NOMO-1 treated with DMSO at 0.1 percent for 48 hours (cell line): ENCODE measurements around the gene HOXB3.

Experiments
- DNase-seq: peaks from one replicate; lab custom pipeline; 2025; ENCODE audit not compliant: unreplicated experiment; lab: John Stamatoyannopoulos, UW

HOXB3 gene

DNA sequence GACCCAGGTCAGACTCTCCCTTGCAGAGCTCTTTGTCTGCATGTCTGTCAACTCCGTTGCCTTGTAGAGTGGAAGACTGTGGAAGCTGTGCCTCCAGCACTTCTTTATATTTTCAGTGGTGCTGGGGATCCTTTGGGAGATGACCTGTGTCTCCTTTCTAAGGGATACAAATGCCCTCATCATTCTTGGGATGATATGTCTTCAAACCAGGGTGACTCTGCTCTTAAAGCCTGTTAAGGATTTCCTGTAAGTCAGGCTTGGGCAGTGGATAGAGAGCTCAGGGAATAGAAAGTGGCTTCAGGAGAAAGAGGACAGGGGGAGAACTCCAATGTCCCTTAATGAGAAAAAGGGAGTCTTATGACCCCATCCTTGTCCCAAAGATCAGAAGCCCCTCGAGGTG lies 1.5 kb downstream of the HOXB3 start:
- DNase-seq: no peak

DNA sequence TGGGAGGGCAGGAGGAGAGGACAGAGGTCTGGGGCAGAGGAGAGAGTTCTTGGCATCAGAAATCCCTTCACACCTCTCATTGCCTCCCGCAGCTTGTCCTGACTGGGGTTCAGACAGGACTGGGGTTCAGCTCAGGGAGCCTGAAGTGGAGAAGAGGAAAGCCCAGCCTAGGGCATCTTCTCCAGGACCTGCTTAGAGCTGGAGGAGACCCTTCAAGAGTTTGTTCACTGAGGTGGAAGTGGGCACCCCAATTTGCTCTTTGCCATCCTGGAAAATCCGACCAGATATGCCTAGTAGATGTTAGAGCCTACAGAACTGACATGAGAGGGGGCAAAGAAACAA lies 2.0 kb downstream of the HOXB3 start:
- DNase-seq: no peak

DNA sequence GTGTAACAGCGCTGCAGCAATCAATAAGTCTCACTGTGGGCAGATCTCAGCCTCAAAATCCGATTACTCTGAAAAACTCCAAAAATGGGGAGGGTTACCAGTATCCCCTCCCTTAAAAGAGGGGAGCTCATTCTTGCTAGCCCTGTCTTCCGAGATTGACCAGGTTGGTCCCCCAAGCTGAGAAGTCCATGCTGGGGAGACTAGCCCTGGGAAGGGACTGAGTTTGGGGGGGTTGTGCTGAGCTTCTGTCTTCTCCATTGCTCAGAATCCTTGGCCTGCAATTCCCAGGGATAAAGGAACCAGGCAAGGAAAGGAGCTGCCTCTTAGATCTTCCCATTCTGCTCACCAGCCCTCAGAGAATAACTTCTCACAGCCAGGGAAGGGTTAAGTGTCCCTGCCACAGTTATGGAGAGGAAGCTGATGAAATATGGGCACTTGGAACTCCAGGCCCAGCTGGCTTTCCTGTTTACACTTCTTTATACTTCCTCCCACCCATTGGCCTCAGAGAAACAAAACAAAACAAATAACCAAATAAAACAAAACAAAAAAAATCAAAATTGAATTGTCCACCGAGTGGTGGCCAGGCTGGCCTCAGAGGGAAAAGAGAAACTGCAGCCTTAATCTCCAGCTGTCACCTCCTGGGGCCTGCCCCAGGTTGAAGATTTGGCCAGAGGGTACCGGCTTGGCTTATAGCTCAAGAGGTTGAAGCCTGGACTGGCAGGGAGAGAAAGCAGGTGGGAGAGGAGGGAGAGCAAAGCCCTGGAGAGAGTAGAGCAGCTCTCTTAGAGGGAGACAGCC lies 2.6 kb downstream of the HOXB3 start:
- no peak for DNase-seq

DNA sequence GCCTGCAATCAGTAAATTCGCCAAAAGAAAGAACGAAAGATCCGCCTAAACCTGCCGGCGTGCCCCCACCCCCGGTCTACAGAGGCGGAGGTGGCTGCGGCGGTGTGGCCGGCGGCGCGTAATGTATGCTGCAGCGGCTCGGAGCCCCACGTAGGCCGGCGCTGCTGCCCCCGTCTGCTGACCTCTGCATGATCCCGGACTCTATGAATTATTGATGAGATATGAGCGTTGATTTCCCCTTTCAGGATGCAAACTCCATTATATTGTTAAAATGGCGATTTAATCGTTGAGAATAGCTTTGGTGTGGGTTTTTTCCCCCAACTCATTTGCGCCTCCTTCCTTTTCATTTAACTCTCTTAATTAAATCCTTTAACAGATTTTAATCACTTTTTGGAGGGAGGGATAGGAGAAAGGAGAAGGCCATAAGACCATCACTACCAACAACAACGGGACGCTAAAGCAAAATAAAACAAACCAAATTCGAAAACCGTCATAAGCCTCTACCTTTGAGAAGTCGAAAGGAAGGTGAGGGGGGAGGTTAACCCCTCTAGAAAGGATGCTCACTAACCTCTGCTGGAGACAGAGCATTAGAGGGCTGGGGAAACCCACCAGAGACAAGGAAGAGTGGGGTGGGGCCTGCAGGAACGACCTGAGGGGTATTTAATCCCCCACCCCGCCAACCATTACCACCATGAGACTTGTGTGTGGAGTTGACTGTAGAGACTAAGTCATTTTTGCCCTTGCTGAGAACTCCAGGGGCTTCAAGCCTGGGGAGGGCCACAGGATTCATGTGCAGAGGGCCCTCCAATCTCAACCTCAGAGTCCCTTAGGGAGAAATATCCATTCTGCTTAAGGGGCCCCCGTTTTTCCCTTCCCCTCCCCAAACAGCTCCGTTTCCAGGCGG lies 3.4 kb downstream of the HOXB3 start:
- DNase-seq: no peak

DNA sequence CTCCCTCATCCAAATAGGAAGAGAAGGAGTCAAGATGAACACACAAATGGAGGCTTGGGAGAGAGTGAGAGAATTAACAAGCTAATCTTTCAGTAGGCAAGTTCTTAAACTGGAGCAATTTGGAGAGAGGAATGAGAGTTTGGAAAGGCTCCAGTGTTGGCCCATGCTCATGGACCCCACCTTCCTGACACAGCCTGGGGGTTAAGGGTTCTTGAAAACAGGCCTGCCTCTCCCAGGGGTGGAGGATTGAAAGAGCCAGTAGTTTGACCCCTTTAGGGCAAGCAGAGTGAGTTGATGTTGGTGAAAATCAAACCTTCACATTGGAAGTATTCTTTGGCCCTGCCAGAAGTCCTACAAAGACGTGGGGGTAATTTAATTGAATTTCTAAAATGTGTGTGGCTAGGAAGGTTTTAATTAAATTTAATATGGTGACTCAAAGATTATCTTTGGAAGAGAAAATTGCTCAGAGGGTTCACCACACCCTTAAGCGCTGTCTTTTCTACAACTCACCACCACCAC lies 5.8 kb downstream of the HOXB3 start:
- DNase-seq: no peak

DNA sequence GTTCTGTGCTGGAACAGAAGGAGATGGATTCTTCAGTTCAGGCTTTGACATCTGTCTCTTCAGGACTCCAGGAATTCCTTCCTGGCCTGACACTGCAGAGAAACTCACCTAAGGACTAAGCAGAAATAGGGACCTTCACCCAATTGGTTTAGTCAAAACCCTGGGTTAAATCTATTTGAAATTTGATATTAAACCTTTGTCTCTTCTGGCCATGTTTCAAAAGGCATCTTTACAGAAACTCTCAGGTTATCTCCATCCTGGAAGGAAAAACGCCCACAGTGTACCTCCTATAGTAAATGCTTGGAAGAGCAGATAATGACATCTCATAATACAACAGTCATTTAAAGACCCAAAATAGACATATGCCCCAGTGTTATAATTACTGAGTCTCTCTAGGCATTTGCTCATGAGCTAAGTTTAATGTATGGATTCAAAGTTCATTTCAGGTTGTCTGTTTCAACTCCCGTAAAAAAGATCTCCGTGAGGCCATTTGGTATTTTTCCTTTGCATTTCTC lies 6.3 kb downstream of the HOXB3 start:
- DNase-seq: no peak

DNA sequence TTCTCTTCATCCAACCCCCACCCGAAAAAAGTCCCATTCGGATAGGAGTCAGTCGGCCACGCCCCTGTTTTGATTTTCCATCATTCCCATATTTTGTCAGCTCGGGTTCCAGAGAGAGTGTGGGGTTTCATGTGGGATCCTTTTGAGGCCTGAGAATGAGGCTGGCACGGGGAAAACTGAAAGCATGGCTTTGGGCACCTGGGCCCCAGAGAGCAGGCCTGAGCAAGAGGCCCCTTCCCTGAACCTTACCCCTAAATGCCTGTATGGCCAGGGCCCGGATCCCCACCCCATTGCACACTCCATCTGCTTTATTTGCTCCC lies 7.3 kb downstream of the HOXB3 start:
- no peak for DNase-seq

DNA sequence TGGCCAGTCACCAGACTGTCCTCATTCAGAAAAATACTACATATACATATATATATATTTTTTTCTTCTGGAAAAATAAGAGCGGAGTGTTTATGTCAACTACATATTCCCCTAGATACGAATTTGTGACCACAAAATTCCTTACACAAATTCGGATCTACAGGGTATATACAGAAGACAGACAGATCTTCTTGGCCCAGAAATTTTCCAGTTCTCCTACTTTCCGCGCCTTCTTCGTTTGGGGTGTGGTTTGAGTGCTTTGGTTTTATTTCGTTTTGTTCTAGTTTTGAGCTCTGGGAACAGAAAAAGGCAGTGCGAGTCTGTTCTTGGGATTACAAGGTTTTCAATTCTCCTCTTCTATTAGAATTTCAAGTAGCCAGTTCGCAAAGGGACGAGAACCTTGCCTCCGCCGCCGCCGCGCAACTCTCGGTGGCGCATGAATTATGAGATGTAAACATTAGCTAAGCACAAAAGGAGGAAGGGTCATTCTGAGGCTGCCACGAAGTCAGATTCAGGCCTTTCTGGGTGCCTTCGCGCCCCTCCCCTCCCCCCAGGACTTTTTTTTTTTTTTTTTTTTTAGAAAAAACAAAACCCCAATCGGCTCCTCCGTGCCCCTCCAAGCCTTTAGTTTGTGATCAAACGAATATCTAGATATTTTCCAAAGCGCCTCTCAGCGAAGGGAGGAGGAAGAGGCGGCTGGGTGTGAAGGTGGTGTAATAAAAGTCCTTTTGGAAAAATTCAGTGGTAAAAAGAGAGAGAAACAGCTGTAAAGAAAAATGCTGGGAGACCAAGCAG lies 10.1 kb downstream of the HOXB3 start:
- DNase-seq: no peak

DNA sequence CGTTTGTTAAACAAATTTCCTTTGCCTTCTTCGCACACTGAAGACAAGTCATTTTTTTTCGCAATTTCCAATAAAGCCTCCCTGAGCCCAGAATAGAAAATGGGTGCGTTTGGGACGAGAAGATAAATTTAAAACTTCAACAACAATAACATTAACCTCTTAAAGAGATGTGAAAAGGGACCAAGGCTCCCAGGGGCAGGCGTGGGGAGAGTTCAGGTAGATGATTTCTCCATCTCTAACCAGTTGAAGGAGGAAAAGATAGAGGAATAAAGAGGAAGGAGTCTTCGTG lies 10.6 kb downstream of the HOXB3 start:
- DNase-seq: no peak

DNA sequence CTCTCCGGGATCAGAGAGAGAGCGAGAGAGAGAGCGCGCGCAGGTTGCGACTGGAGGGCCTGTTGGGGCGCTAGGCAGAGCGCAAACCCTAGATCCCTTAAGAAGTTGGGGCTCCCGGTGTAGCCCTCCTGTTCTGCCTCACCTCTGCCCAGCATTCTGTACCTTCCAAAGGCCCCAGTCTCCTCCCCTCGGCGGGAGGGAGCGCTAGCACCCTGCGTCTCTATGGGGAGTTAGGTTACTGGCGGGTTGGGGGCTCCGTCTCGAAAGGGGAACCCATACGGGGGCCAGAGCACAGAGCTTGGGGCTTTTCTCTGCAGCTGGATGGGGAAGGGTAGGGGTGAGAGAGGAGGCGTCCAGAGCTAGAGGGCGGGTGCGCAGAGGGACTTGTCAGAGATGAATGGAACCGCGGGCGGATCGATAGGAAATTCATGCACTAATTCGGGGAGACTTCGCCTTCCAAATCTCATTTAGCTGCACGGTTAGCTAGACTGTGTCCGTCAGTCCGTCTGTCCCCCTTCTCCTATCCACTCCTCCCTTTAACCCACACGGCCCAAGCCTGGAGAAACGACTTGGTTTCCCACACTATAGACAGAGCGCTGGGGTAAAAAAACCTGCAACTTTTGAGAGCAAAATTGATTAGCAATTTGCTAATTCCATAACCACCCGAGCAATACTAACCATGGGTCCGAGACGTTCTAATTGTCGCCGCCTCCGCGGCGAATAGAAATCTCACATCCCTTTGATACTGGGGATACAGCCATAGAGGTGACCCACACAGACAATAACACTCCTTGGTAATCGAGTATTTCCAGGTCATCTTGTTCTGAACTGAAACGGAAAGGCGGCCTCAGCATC lies 11.2 kb downstream of the HOXB3 start:
- DNase-seq: no peak

DNA sequence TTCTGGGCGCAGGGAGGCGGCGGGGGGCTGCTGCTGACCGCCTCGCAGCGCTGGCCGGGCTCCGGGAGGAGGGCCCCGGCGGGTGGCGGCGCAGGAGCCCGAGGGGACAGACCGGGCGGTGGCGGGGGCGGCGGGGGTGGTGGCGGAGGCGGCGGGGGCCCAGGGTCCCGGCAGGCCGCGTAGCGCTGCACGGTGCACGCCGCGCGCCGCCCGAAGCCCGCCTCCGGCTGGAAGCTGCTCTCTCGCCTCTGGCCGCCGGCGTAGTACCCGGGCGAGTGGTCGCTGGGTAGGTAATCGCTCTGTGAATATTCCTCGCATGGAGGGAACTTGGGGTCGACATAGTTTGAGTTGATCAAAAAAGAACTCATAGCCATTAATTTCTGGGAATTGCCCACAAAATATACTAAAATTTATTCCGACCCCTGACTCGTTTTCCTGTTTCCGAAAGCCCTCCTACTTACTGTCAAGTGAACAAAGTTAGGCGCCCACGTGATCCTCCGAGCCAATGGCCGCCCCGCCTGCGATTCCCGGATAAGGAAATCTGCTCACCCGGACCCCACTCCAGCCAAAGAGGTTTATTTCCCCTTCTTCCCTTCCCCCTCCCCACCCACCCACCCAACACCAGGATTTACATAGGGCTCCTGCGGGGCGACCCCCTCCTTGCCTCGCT lies 12.0 kb downstream of the HOXB3 start, which contains the start of gene HOXB4:
HOXB4 (minus strand) TSS at position 405 of the 670 bp plus-strand sequence; CDS start at position 374, 31 bp downstream.
- peak; percentile 39 for DNase-seq

DNA sequence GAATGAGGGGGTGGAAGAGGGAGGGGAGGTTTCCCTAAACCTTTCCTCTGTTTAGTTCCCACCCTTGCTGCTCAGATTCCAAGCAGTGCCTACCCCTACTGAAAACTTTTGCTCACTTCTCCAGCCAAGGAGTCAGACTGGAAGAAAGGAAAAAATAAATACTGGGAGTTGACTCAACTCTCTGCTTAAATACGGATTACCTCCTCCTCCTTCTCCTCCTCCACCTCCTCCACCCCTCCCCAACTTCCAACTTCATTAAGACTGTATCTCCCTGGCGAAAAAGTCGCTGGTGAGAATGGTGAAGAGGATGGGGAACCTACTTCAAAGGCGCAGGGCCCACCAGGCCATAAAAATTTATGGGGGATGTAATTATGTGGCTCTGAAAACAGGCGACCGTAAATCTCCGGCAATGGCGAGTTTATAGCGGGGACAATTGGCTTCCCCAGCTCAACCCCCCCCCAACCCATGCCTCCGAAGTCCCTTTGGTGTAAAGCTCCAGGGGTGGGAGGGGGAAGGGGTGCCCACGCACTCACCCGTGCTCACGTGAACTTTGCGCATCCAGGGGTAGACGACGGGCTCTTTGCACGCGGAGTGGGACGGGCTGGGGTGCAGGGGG lies 12.6 kb downstream of the HOXB3 start:
- no peak for DNase-seq

DNA sequence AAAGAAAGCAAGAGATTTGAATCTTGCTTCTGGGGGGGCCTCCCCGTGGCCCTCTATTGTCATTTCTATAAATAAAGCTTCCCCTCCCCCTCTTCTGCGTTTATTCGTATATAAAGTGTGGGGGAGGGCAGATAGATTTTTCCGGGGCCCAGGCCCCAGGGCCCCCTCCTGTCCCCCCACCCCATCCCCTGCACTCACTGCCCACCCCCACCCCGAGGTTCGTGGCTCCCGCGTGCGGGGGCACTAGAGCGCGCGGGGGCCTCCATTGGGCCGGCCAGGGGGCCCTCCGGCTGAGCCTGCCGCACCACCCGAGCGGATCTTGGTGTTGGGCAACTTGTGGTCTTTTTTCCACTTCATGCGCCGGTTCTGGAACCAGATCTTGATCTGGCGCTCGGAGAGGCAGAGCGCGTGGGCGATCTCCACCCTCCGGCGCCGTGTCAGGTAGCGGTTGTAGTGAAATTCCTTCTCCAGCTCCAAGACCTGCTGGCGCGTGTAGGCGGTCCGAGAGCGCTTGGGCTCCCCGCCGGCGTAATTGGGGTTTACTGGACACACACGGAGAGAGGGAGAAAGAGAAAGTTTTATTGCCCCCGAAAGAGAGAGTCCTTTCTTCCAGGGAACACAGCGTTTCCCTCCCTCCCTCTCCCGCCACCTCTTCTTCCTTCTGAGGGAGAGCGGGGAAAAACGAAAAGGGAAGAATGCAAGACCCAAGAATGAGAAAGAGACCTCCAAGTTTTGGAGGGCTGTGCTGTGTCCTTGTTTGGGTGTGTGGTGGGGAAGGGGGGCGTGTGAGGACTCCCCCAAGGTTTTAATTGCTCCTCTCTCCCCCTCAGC lies 13.3 kb downstream of the HOXB3 start:
- DNase-seq: no peak

DNA sequence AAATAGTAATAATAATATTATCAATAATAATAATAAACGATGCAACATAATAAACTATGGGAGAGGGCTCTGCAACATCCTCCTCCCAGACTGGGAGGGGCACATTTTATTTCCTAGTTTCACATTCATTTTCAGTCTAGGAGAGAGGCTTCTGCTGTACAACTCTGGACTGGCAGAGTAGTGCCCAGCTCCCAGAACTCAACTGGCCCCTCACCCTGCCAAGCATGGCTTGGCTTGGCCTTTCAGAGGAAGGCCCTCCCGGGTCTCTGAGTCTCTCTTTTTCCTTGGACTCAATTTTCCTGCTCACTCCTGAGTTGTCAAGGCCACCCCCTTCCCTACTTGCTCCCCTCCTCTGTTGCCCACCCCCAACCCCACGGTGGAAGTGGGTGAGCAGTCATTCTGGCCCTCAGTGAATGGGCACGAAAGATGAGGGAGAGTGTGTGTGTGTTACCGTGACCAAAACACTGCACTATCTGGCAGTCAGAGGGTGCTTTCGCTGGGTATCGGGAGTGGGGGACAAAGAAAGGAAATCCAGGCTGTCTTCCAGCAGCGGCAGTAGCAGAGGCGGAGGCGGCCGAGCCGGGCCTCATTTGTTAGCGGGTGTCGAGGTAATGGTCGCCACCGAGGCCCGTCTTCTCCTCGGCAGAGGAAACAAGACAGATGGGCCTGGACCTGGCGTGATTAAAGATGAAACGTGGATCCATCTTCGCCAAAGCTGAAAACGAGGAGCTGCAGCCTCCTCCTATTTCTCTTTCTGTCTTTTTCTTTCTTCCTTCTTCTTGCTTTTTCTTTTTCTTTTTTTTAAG lies 14.2 kb downstream of the HOXB3 start:
- DNase-seq: no peak

DNA sequence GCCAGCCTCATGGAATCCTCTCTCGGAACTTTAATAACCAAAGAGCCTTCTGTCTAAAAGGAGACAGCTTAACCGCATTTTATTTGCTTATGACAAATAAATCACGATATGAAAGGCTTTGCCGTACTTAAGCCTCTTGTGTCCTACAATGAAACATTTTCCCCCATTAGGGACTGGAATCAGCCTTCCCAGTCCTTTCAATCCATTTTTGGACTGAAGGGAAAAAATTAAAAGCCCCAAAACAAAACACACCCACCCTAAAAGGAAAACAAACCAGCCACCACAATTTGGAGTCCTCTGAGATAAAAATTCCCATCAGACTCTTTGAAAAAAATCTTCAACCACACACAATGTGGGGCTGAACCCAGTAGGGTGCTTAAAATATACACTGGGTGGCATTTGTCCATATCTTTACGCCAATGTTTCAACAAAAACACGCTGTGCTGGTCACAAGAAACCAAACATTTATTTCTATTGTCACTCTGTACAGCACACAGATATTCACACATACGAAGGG lies 14.9 kb downstream of the HOXB3 start:
- DNase-seq: no peak

DNA sequence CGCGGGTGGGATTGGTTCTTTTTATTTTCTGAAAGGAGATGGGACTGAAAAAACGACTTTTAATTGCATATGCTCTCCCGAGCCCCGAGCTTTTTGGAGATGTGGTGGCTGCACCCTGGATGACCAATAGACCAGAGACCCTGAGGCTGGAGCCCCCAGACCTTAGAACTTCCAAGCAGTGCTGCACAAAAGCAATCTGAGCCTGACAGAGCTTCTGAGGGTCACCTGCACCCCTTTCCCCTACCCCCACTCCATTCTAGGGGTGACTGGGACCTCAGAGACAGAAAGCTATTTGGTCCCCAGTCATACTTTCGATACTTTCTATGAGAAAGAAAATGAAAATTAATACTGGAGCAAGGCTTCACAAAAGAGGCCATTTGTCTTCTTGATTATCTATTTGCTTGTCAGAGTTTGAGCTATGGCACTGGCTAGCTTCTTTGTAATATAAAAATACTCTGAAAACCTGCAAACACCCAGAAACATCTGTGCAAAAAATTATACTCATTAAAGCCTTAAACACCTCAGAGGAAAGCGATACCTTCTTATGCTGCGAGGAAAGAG lies 15.5 kb downstream of the HOXB3 start:
- DNase-seq: no peak

DNA sequence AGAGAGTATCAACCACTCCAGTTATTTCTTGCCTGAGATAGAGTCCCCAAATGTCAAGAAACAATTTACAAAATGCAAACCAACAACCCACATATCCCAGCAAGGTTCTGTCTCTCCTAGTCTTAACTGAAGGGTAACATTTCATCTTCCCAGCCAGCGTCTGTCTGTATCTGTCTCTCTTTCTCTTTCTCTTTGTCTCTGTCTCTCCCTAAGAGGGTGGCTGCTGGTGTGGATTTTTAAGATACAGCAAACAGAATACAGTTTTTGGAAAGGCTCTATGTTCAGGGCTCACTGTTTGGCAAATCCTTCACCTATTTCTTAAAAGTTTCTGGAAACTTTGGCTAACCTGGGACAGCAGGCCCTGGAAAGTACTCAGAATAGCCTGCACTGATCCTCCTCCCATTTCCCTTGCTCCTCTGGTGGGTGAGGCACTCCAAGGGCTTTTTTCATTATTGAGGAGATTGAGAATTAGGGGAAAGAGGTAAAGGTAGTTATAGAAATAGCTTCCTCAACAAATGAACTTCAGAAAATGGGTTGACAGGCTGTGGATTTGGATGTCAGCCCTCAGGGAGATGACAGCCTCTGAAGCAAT lies 18.1 kb downstream of the HOXB3 start:
- DNase-seq: no peak
